Nephron (organoid): ENCODE results near the gene FOXN3.
"Not testable (repeated sequence)": the region's sequence is repeated elsewhere in the genome, so short reads cannot be mapped to it uniquely, and the experiment has no call there.

Experiments
- H3K27ac Mint-ChIP-seq, 3 experiments: 2 replicates each; pipeline ENCODE4 v1.8.0; 2020; ENCODE audit warnings: mixed read lengths in 3 of 3, mild to moderate bottlenecking in 2 of 3, moderate library complexity in 1 of 3
- H3K27me3 Mint-ChIP-seq: 2 replicates; pipeline ENCODE4 v1.8.0; 2021; ENCODE audit warnings: low read depth, mild to moderate bottlenecking, moderate library complexity, mixed read lengths
- H3K36me3 Mint-ChIP-seq: 2 replicates; pipeline ENCODE4 v1.8.0; 2020; ENCODE audit warnings: low read depth, mixed read lengths
- H3K4me1 Mint-ChIP-seq: 2 replicates; pipeline ENCODE4 v1.8.0; 2020; ENCODE audit warnings: mixed read lengths
- H3K4me3 Mint-ChIP-seq, 3 experiments: 2 replicates each; pipeline ENCODE4 v1.8.0; 2020; ENCODE audit warnings: mild to moderate bottlenecking in 3 of 3, mixed read lengths in 3 of 3, moderate library complexity in 2 of 3
- H3K9me3 Mint-ChIP-seq: 2 replicates; pipeline ENCODE4 v1.8.0; 2020; ENCODE audit warnings: mixed read lengths
- CTCF ChIP-seq, 3 experiments: fragments of 200-600 bp; sonication (generic); IDR thresholded peaks; one replicate each; pipeline ENCODE4 v1.5.0; 2021; ENCODE audit warnings: antibody characterized with exemption in 3 of 3; ENCODE audit not compliant: unreplicated experiment in 3 of 3

The FOXN3 gene

GRCh38 chr14:89202413-89203190 is 214.4 kb downstream of the FOXN3 start:
- Mint-ChIP-seq H3K36me3 (peaks cover 17% of the 10 kb centered on the region), H3K4me3 (no peak overlapping the region), H3K27me3 (no peaks in the 10 kb centered on the region), H3K4me1 (peaks cover 50% of the 10 kb centered on the region), H3K27ac (peak overlapping the region in 1 of 3 experiments; percentile 74), H3K9me3 (peaks cover 2% of the 10 kb centered on the region)
- TF ChIP-seq CTCF (IDR thresholded peaks at IDR 0.05; ENCODE audit: unreplicated experiment in 3 of 3), result no peak

GRCh38 chr14:89201645-89202044 is 215.4 kb downstream of the FOXN3 start:
- Mint-ChIP-seq H3K36me3 (peaks cover 22% of the 10 kb centered on the region), H3K27me3 (no peaks in the 10 kb centered on the region), H3K27ac (peak overlapping the region in 1 of 3 experiments; percentile 74), H3K4me1 (peaks cover 40% of the 10 kb centered on the region), H3K4me3 (no peak overlapping the region), H3K9me3 (peaks cover 2% of the 10 kb centered on the region)
- TF ChIP-seq CTCF (IDR thresholded peaks at IDR 0.05; ENCODE audit: unreplicated experiment in 3 of 3), result no peak

- not testable (repeated sequence) for H3K4me3 Mint-ChIP-seq, H3K9me3 Mint-ChIP-seq, H3K27me3 Mint-ChIP-seq
- H3K4me1 Mint-ChIP-seq, result peaks cover 33% of the 10 kb centered on the region
- H3K36me3 Mint-ChIP-seq, result peaks cover 24% of the 10 kb centered on the region
- peak overlapping the region; percentile 17 to 71 (median 70) for H3K27ac Mint-ChIP-seq
Measured at GRCh38 chr14:89199357-89199756, 217.7 kb downstream of the FOXN3 start.

GRCh38 chr14:89198544-89199329 is 218.3 kb downstream of the FOXN3 start:
- peaks cover 29% of the 10 kb centered on the region for H3K4me1 Mint-ChIP-seq
- peak overlapping the region; percentile 17 to 71 (median 70) for H3K27ac Mint-ChIP-seq
- peaks cover 27% of the 10 kb centered on the region for H3K36me3 Mint-ChIP-seq
- TF ChIP-seq CTCF (IDR thresholded peaks at IDR 0.05; ENCODE audit: unreplicated experiment in 3 of 3), result no peak
- peaks cover 8% of the 10 kb centered on the region for H3K9me3 Mint-ChIP-seq
- peak overlapping the region in 1 of 3 experiments; percentile 3 for H3K4me3 Mint-ChIP-seq
- no peaks in the 10 kb centered on the region for H3K27me3 Mint-ChIP-seq

- Mint-ChIP-seq H3K4me1 (peaks cover 26% of the 10 kb centered on the region), H3K27me3 (no peaks in the 10 kb centered on the region), H3K36me3 (peaks cover 27% of the 10 kb centered on the region), H3K9me3 (peaks cover 11% of the 10 kb centered on the region), H3K4me3 (no peak overlapping the region), H3K27ac (no peak overlapping the region)
- no peak for TF ChIP-seq CTCF (IDR thresholded peaks at IDR 0.05; ENCODE audit: unreplicated experiment in 3 of 3)
Measured at GRCh38 chr14:89197623-89198022, 219.4 kb downstream of the FOXN3 start.

- peaks cover 11% of the 10 kb centered on the region for H3K9me3 Mint-ChIP-seq
- H3K4me1 Mint-ChIP-seq, result peaks cover 15% of the 10 kb centered on the region
- no peak overlapping the region for H3K4me3 Mint-ChIP-seq
- H3K27me3 Mint-ChIP-seq, result no peaks in the 10 kb centered on the region
- TF ChIP-seq CTCF (IDR thresholded peaks at IDR 0.05; ENCODE audit: unreplicated experiment in 3 of 3), result no peak
- no peak overlapping the region for H3K27ac Mint-ChIP-seq
- H3K36me3 Mint-ChIP-seq, result peaks cover 27% of the 10 kb centered on the region
Measured at GRCh38 chr14:89196545-89196944, 220.5 kb downstream of the FOXN3 start.
